ENCODE measurements around the gene CLDN4. TPM values are rescaled to one million over a fixed set of nuclear protein-coding genes. Genes with fewer than 3 reads are reported as not detected.
"Not testable (repeated sequence)": the region's sequence is repeated elsewhere in the genome, so short reads cannot be mapped to it uniquely, and the experiment has no call there.

CLDN4 gene
- total RNA-seq, 2 experiments from 2014 or later = 0.05 to 0.14 TPM

GRCh38 chr7:73844131-73844547 lies 13.3 kb downstream of the CLDN4 start:
- intact Hi-C loops (cut with DNase I, micrococcal nuclease) = loop anchor here in 1 of 2 experiments (5.0 kb wide), 1 partner anchor 177 kb away; the partner anchor contains the start of gene VPS37D
- peaks cover 14% of the 10 kb centered on the region for H3K4me1 Mint-ChIP-seq (ENCODE audit: low read depth)
- no peaks in the 10 kb centered on the region for H3K27me3 Mint-ChIP-seq
- Histone ChIP-seq H3K36me3 (ENCODE audit: insufficient read depth, low read length) (no peaks in the 10 kb centered on the region), H3K4me1 (ENCODE audit: insufficient read depth, low read length) (peaks cover 20% of the 10 kb centered on the region), H3K27me3 (ENCODE audit: control insufficient read depth in 1 of 2, insufficient read depth in 2 of 2, low read length in 2 of 2) (peaks cover 0 to 2% of the 10 kb centered on the region in 2 experiments), H3K9me3 (ENCODE audit: control insufficient read depth in 1 of 2, insufficient read depth in 1 of 2, low read length in 2 of 2) (no peaks in the 10 kb centered on the region), H3K27ac (ENCODE audit: low read depth in 1 of 2, low read length in 2 of 2) (no peak overlapping the region), H3K4me3 (ENCODE audit: low read length) (no peak overlapping the region)
- peak overlapping the region; percentile 20 for H3K27ac Mint-ChIP-seq
- peak overlapping the region; percentile 55 for H3K4me3 Mint-ChIP-seq
- DNase-seq (no peak), ATAC-seq (ENCODE audit: poor library complexity) (no peak)
- ChIA-PET POLR2A (no interaction called here), CTCF (interaction anchor here (1.4 kb wide), 1 partner anchor 11 kb away, joined by 4 read pairs; no protein-coding TSS in a partner anchor)
- H3K9me3 Mint-ChIP-seq = no peaks in the 10 kb centered on the region
- no peak for TF ChIP-seq CTCF (IDR thresholded peaks at IDR 0.05)
- H3K36me3 Mint-ChIP-seq (ENCODE audit: low read depth) = no peaks in the 10 kb centered on the region

DNA sequence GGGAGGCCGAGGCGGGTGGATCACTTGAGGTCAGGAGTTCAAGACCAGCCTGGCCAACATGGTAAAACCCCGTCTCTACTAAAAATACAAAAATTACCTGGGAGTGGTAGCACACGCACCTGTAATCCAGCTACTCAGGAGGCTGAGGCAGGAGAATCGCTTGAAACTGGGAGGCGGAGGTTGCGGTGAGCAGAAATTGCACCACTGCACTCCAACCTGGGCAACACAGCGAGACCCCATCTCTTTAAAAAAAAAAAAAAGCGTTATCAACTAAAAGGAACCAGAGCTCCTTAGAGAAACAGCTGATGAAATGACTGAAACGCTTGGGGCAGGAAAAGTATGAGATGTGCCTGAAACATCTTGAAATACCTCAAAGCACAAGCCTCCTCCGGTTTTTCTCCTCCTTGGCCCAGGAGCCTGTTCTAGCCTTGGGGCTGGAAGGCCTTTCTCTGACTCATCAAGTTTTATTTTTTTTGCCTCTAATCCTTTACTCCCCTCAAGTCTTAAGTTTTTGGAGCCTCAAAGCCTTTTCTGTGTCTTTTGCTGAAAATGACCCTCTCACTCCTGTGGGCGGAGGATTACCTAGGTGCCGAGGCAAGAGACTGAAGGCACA lies 14.2 kb downstream of the CLDN4 start:
- H3K27me3 Mint-ChIP-seq = no peaks in the 10 kb centered on the region
- H3K27ac Mint-ChIP-seq = no peak overlapping the region
- ChIA-PET POLR2A (no interaction called here), CTCF (interaction anchor here (0.5 to 1.4 kb wide), 2 partner anchors 10 to 13 kb away, joined by 4 to 5 read pairs; no protein-coding TSS in a partner anchor)
- TF ChIP-seq CTCF (IDR thresholded peaks at IDR 0.05) = no peak
- intact Hi-C loops (cut with DNase I, micrococcal nuclease) = loop anchor here in 1 of 2 experiments (5.0 kb wide), 1 partner anchor 178 kb away; the partner anchor contains the start of gene VPS37D
- no peaks in the 10 kb centered on the region for H3K36me3 ChIP-seq (ENCODE audit: insufficient read depth, low read length)
- H3K9me3 Mint-ChIP-seq = no peaks in the 10 kb centered on the region
- H3K4me1 ChIP-seq (ENCODE audit: insufficient read depth, low read length) = peaks cover 20% of the 10 kb centered on the region
- H3K36me3 Mint-ChIP-seq (ENCODE audit: low read depth) = no peaks in the 10 kb centered on the region
- H3K27me3 ChIP-seq (ENCODE audit: control insufficient read depth in 1 of 2, insufficient read depth in 2 of 2, low read length in 2 of 2) = peaks cover 0 to 2% of the 10 kb centered on the region in 2 experiments
- DNase-seq (no peak), ATAC-seq (ENCODE audit: poor library complexity) (no peak)
- H3K4me3 Mint-ChIP-seq = peak overlapping the region; percentile 11
- no peaks in the 10 kb centered on the region for H3K9me3 ChIP-seq (ENCODE audit: control insufficient read depth in 1 of 2, insufficient read depth in 1 of 2, low read length in 2 of 2)
- H3K27ac ChIP-seq (ENCODE audit: low read depth in 1 of 2, low read length in 2 of 2) = no peak overlapping the region
- no peak overlapping the region for H3K4me3 ChIP-seq (ENCODE audit: low read length)
- H3K4me1 Mint-ChIP-seq (ENCODE audit: low read depth) = peaks cover 14% of the 10 kb centered on the region

DNA sequence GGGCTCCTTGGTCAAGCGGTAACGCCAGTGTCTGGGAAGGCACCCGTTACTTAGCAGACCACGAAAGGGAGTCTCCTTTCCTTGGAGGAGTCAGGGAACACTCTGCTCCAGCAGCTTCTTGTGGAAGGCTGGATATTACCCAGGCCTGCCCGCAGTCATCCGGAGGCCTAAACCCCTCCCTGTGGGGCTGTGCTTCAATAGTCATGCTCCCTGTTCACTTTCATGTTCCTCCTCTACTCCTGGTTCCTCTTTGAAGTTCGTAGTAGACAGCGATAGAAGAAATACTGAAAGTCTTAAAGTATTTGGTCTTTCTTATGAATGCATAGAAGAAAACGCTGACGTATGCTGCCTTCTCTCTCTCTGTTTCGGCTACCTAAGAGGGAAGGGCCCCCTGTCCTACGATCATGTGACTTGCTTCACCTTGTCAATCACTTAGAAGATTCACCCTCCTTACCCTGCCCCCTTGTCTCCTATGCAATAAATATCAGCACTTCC lies 15.0 kb downstream of the CLDN4 start:
- peaks cover 14% of the 10 kb centered on the region for H3K4me1 Mint-ChIP-seq (ENCODE audit: low read depth)
- CTCF ChIA-PET = interaction anchor here (1.4 kb wide), 1 partner anchor 9 kb away, joined by 4 read pairs; no protein-coding TSS in a partner anchor
- H3K27ac ChIP-seq (ENCODE audit: low read depth in 1 of 2, low read length in 2 of 2); H3K36me3 ChIP-seq (ENCODE audit: insufficient read depth, low read length); intact Hi-C loops (cut with DNase I, micrococcal nuclease); POLR2A ChIA-PET; H3K9me3 Mint-ChIP-seq; H3K27me3 ChIP-seq (ENCODE audit: control insufficient read depth in 1 of 2, insufficient read depth in 2 of 2, low read length in 2 of 2); H3K27ac Mint-ChIP-seq; H3K27me3 Mint-ChIP-seq; H3K9me3 ChIP-seq (ENCODE audit: control insufficient read depth in 1 of 2, insufficient read depth in 1 of 2, low read length in 2 of 2); H3K4me3 ChIP-seq (ENCODE audit: low read length); H3K4me3 Mint-ChIP-seq; ATAC-seq (ENCODE audit: poor library complexity); H3K36me3 Mint-ChIP-seq (ENCODE audit: low read depth): not testable (repeated sequence)
- DNase-seq = peak in 1 of 14 experiments; percentile 39
- H3K4me1 ChIP-seq (ENCODE audit: insufficient read depth, low read length) = peaks cover 24% of the 10 kb centered on the region
